HG03097 (cell line): Measurements from ENCODE around the gene KRTAP10-6.
"Not testable (repeated sequence)": the region's sequence is repeated elsewhere in the genome, so short reads cannot be mapped to it uniquely, and the experiment has no call there.

Experiments used
- ATAC-seq: cut with Tn5 transposase; IDR thresholded peaks from one replicate; pipeline ENCODE4 v1.9.1; 2021; ENCODE audit not compliant: unreplicated experiment, low FRiP score

Gene KRTAP10-6, protein sequence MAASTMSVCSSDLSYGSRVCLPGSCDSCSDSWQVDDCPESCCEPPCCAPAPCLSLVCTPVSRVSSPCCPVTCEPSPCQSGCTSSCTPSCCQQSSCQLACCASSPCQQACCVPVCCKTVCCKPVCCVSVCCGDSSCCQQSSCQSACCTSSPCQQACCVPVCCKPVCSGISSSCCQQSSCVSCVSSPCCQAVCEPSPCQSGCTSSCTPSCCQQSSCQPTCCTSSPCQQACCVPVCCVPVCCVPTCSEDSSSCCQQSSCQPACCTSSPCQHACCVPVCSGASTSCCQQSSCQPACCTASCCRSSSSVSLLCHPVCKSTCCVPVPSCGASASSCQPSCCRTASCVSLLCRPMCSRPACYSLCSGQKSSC

DNA sequence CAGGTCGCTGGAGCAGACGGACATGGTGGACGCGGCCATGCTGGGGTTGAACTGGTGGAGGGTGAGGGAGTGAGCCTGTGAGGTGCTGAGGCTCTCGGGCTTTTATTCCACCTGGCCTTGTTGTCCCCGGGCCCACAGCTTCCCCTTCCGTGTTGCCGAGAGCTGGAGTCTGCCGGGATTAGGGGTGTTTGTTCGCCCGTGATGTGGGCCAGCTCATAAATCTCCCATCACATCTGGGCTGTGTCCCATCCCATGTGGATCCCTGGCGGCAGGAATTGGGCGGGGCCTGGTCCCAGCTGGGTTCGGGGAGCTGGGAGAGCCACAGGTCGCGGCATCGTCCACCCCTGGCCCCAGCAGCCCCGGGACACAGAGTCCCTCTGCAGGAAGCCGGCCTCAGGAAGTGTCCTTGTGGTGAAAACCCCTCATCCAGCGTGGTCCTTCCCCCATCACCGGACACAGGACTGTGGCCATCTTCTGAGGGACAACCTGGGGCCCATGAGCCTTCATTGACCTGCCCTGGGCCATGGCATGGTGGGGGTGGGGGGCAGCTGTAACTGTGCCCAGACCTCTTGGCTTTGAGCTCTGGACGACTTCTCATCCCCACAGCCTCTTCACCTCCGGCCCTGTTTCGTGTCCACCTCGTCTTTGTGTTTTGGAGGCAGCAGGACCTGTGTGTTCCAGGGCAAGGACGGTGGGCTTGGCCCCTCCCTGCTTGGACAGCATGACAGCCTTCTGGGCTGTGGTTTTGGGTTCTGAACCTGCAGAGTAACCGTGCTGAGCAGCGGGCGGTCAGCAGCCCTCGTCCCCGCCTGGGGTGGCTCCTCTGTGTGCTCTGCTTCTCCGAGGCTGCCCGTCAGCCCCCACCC, at the start of gene KRTAP10-6:
TSS of gene KRTAP10-6 (minus strand) at position 60 of the 866 bp plus-strand sequence. CDS start at position 39, 21 bp downstream.
- no peak for ATAC-seq

DNA sequence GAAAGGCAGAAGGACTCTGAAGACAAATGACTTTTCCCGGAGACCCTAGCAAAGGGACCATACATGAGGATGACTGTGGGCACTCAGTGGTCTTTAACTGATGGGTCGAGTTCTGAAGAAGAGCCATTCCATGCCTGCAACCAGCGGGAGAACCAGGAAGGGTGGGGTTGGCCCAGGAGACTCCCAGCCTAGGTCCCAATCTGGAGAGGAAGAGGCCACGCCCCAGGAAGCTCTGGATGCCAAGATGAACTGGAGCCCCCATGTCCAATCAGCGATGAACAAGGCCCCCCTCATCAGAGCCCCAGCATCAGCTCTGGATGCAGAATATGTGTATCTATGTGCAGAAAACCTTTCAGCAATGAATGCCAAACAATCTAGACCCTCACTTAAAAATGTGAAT, 48.5 kb upstream of the KRTAP10-6 start:
- ATAC-seq = no peak

DNA sequence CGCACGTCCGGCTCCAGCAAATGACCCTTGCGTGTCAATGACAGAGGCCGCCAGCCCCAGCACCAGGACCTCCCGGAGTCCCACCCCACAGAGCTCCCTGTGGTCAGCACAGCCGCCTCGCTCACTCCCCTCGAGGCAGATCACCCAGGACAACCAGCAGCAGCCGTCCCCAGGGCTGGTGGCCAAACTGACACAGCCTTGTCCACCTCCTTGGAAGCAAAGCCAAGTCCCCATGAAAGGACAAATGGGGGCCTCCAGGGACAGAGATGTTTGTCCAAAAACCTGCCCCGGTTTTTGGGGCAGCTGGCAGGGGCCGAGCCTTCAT, 47.0 kb upstream of the KRTAP10-6 start:
- no peak for ATAC-seq

DNA sequence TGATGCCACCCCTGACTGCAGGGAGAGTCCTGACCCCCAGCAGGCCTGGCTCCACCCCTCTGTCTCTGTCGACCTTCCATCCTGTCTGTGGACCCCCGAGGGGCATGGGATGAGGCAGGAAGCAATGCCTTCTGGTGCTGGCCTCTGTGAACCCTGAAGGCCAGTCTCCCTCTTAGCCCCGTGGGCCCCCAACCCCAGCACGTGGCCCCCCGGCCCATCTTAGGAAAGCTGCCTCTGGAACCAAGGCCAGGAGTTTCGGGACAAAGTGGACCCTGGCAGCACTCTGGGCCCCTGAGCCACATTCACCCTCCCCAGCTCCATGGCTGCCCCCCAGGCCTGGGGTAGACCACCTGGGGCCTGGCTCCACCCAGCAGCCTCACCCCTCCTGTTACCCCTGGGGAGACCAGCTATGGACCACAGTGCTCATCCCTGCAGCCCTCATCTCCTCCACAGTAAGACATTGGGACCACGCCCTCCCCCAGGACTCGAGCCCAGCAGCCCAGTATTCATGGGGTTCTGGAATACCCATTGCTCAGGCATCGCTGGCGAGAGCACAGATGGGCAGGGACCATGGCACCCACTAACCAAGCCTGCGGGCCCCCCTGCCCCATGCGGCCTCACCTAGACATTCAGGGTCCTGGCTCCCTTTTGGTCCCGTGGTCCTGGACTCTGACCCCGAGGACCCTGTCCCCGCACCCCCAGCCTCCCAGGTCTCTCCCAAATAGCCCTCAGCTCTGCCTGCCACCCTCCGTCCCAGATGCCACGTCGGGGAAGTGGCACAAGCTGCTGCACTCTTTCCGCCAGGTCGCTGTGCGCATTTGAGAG, 46.4 kb upstream of the KRTAP10-6 start:
- not testable (repeated sequence) for ATAC-seq

DNA sequence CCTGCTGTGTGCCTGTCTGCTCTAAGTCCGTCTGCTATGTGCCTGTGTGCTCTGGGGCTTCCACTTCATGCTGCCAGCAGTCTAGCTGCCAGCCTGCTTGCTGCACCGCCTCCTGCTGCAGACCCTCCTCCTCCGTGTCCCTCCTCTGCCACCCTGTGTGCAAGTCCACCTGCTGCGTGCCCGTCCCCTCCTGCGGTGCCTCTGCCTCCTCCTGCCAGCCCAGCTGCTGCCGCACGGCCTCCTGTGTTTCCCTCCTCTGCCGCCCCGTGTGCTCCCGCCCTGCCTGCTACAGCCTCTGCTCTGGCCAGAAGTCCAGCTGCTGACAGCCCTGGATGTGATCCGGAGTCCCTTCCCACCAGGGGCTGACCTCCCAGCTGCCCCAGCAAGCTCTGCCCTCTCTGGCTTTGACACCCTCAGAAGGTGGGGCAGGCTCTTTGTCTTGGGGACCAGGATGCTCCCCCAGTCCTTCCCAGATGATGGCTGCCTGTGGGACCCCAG, 45.6 kb upstream of the KRTAP10-6 start:
- ATAC-seq = not testable (repeated sequence)

DNA sequence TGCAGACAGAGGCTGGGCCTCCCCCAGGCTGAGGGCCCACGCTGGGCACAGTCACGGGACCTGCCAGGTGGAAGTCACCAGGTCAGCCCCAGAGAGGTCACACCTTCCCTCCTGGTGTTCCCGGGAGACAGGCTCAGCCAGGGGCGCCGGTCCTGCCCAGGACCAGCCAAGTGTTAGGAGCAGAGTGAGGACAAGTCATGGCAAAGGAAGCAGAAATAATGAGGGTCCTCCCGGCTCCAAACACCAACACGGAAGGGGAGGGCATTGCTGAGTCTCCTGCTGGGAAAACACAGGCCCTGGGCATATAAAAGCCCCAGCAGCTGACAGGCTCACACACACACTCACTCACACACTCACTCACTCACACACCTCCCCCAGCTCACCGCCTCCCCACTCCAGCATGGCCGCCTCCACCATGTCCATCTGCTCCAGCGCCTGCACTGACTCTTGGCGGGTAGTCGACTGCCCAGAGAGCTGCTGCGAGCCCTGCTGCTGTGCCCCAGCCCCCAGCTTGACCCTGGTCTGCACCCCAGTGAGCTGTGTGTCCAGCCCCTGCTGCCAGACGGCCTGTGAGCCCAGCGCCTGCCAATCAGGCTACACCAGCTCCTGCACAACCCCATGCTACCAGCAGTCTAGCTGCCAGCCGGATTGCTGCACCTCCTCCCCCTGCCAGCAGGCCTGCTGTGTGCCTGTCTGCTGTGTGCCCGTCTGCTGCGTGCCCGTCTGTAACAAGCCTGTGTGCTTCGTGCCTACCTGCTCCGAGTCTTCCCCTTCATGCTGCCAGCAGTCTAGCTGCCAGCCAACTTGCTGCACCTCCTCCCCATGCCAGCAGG, 44.9 kb upstream of the KRTAP10-6 start, which contains the start of gene KRTAP10-10:
TSS of gene KRTAP10-10 (plus strand) at position 339 of the 833 bp plus-strand sequence. CDS start at position 401, 62 bp downstream.
- ATAC-seq = no peak

DNA sequence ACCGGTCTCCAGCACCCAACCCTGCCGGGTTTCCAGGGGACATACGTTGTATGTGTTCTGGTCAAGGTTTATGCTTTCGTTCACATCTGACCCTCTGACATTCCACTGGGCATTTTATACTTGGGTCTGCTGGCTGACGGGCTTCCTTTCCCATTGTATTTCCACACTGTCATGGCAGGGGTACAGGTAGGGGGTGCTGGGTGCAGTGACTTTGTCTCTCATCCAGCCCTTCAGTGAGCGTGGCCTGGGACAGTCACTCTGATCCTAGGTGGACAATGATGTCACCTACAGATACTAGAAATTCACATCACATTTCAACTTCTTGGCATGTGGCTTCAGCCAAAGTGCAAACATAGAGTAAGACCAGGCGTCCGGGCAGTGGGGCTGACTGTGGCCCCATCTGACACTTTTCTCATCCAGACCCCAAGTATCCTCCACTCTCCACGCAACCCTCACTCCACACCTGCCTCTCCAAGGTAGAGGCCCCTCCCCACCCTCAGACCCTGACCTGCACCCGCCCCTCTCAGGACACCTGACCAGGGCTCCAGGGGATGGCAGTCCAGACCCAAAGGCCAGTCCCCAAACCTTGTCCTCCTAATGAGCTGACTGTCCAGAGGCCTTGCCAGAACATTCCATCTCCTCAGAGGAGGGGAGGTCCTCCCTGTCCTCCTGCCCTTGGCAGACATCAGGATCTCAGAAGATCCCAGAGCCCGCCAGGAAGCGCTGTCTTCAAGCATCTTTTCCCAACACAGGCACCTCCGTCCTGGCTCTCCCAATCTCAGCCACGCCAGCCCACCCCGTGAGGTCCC, 44.1 kb upstream of the KRTAP10-6 start:
- ATAC-seq = no peak

DNA sequence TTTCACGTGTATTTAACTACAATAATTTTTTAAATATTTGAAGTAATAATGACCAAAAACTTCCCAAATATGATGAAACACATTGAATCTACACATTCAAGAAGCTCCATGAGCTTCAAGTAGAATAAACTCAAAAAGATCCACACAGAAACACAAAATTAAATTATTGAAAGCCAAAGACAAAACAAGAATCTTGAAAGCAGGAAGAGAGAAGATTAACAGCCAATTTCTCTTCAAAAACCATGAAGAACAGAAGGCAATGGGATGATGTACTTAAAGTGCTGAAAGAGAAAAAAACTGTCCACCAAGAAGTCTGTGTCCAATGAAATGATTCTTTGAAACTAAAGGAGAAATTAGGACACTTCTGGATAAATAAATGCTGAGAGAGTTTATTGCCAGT, 39.8 kb upstream of the KRTAP10-6 start:
- ATAC-seq = no peak

DNA sequence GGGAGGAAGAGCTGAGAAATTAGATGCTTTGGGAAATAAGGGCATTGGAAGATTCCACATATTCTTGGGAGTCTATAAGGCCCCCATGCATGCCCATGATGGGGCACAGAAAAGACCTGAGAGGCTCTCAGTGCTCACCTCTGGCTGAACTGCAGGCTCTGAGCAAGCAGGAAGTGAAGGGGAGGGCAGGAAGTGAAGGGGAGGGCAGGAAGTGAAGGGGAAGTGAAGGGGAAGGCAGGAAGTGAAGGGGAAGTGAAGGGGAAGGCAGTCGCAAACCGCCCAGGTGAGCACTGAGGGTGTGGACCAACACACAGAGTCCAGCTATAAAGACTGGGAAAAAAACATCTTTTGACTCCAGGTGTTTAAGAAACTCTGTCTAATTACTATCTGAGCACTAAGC, 38.1 kb upstream of the KRTAP10-6 start:
- no peak for ATAC-seq

DNA sequence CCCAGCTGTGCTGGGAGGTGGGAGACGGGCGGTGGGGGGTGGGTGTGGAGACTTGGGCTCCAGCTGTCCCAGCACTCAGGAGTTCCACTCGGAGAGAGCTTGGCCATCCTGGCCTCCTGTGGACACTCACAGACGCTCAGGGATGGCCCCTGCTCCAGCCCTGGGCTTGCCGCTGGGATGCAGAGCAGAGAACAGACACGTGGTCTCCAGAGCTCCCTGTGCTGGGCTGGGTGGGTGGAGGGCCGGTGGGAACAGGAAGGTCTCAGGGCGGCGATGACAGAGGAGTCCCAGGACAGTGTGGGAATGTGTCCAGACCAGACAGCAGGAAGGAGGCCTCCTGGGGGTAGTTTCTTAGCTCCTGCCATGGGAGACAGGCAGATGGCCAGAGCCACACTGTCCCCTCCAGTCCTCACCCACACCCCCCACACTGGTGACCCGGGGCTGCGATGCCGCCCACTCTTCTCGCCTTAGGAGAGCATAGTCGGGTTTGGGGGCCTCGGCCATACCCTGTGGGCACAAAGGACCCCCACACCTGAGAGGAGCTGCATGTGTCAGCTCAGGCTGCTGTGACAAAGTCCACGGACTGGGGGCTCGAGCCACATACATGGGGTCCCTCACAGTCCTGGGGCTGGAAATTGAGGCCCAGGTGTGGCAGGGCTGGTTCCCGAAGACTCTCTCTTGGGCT, 36.5 kb upstream of the KRTAP10-6 start:
- no peak for ATAC-seq

DNA sequence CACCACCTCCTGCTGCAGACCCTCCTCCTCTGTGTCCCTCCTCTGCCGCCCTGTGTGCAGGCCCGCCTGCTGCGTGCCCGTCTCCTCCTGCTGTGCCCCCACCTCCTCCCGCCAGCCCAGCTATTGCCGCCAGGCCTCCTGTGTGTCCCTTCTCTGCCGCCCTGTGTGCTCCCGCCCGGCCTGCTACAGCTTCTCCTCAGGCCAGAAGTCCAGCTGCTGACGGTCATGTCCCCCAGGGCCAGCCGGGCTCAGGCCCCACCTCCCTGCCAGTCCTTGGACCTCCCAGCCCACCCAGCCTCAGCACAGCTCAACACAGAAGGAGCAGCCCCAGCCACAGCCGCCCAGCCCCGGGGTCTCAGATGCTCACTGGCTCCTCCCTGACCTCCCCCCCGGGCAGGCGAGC, 35.5 kb upstream of the KRTAP10-6 start:
- ATAC-seq = not testable (repeated sequence)

DNA sequence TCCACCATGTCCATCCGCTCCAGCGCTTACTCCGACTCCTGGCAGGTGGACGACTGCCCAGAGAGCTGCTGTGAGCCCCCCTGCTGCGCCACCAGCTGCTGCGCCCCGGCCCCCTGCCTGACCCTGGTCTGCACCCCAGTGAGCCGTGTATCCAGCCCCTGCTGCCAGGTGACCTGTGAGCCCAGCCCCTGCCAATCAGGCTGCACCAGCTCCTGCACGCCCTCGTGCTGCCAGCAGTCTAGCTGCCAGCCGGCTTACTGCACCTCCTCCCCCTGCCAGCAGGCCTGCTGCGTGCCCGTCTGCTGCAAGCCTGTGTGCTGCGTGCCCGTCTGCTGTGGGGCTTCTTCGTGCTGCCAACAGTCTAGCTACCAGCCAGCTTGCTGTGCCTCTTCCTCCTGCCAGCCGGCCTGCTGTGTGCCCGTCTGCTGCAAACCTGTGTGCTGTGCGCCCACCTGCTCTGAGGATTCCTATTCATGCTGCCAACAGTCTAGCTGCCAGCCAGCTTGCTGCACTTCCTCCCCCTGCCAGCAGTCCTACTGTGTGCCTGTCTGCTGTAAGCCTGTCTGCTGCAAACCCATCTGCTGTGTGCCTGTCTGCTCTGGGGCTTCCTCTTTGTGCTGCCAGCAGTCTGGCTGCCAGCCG, 35.0 kb upstream of the KRTAP10-6 start:
- ATAC-seq = not testable (repeated sequence)

DNA sequence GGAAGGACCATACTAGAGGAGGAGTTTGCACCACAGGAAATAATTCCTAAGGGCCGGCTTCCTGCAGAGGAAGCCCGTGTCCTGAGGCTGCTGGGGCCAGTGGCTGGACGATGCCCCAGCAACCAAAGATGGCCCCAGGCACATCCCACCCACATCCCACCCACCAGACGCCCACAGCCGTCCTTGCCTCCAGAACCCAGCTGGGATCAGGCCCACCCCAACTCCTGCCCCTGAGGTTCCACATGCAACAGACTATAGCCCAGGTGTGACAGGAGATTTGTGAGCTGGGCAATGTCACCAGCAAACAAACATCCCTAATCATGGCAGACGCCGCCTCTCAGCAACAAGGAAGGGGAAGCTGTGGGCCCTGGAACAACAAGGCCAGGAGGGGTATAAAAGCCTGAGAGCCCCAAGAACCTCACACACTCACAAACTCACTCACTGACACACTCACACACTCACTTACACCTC, 34.4 kb upstream of the KRTAP10-6 start, which contains the start of gene KRTAP10-9:
TSS of gene KRTAP10-9 (plus strand) at position 421 of the 471 bp plus-strand sequence. CDS start 79 bp downstream, outside the sequence.
- ATAC-seq = no peak

DNA sequence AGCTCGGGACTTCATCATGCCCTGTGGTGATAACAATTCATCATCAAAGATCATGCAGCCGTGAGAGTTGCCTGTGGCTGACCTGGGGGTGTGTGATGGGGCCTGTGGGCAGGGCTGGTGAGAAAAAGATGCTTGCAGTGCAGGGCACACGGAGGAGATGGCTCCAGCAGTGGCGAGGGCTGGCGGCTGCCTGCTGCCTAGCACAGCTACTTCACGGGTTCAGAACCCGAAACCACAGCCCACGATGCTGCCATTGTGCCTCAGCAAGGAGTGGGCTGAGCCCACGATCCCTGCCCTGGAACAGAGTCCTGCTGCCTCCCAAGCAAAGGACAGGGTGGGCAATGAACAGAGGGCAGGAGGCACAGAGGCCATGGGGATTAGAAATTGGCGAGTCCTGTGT, 34.0 kb upstream of the KRTAP10-6 start:
- ATAC-seq = no peak

DNA sequence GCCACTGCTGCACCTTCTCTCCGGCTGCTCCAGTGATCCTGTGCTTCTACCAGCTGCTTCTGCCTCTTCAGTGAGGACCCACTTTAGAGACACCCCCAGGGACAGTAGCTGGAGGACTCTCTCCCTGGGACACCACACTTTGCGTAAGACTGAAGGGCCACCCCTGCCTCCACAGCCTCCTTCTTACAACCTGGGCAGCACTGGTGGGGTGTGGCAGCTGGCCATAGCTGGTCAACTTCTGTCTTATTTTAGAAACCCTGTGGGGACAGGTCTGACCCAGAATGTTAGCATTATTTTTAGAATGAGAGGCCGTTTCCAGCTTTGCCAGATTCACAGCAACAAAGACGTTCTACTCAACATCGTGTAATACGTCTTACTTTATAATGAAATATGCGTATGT, 33.5 kb upstream of the KRTAP10-6 start:
- no peak for ATAC-seq

DNA sequence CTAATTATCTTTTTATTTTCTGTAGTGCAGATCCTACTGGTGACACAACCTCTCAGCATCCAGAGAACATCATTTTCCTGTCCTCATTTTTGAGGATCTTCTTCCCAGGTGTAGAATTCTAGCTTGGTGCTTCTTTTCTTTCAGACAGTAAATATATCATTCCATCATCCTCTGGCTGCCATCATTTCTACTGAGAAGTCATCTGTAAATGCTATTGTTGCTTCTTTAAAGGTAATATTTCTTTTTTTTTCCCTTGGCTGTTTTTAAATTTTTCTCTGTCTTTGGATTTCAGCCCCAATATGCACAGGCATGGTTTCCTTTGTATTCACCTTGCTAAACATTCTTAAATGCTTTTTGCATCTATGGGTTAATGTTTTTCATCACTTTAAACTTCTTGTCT, 31.3 kb upstream of the KRTAP10-6 start:
- no peak for ATAC-seq

DNA sequence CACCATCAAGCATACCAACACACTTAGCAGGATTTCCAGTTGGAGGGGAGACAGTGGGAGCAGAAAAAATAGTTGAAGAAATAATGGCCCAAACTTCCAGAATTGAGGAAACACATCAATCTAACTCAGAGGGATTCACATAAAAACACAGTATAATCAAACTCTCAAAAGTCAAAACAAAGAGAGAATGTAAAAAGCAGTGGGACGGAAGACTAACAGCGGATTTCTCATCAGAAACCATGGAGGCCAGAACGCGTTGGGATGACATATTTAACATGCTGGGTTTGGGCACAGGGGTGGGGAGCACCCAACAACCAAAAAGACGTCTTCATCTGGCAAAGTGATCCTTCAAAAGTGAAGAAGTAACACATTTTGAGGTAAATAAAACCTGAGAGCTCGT, 27.6 kb upstream of the KRTAP10-6 start:
- no peak for ATAC-seq

DNA sequence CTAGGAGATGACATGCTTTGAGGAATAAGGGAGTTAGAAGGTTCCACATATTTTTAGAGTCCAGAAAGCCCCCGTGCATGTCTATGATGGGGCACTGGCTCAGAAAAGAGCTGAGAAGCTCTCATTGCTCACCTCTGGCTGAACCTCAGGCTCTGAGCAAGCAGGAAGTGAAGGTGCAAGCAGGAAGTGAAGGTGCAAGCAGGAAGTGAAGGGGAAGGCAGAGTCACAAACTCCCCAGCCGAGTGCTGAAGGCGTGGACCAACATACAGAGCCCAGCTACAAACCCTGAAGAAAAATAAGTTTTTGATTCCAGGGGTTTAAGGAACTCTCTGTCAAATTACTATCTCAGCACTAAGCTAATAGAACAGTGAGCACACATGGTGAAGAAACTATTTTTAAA, 26.6 kb upstream of the KRTAP10-6 start:
- ATAC-seq = no peak
